Esophagus muscularis mucosa (tissue), 4 donors: Measurements from ENCODE around the gene AK4. TPM values are rescaled to one million over a fixed set of nuclear protein-coding genes. Genes with fewer than 3 reads are reported as not detected.

Experiments used
- DNase-seq: peaks from one replicate; pipeline ENCODE4 v3.0.0-alpha.2; 2017; ENCODE audit errors: extremely low spot score
- H3K27ac ChIP-seq, 4 donors: fragments of 200-600 bp; sonication (generic); replicated peaks in 1 of 4; 1 replicate in 3 of 4; 2 replicates in 1 of 4; pipeline ENCODE4 v1.5.1; 2016 to 2019; ENCODE audit warnings: mild to moderate bottlenecking in 1 of 4
- H3K27me3 ChIP-seq, 4 donors: fragments of 200-600 bp; sonication (generic); one replicate each; pipeline versions ENCODE4 v1.5.1 to v1.6.0; 2016 to 2019
- H3K36me3 ChIP-seq, 4 donors: fragments of 200-600 bp; sonication (generic); one replicate each; pipeline ENCODE4 v1.5.1; 2016 to 2019
- H3K4me1 ChIP-seq, 4 donors: fragments of 200-600 bp; sonication (generic); one replicate each; pipeline ENCODE4 v1.5.1; 2016 to 2019
- H3K4me3 ChIP-seq, 4 donors: fragments of 200-600 bp; sonication (generic); 1 replicate in 2 of 4; 2 replicates in 2 of 4; pipeline ENCODE4 v1.5.1; 2016 to 2019; ENCODE audit warnings: mild to moderate bottlenecking in 4 of 4, moderate library complexity in 1 of 4
- H3K9me3 ChIP-seq, 4 donors: fragments of 200-600 bp; sonication (generic); 1 replicate in 3 of 4; 2 replicates in 1 of 4; pipeline ENCODE4 v1.5.1; 2016 to 2019
- EP300 ChIP-seq: sonication (generic); formaldehyde crosslinking; IDR thresholded peaks from one replicate; pipeline ENCODE4 v1.6.1; 2017; ENCODE audit warnings: antibody characterized with exemption
- POLR2A ChIP-seq: fragments of 450-650 bp; IDR thresholded peaks from one replicate; pipeline ENCODE4 v1.6.1; 2017; ENCODE audit warnings: antibody characterized with exemption, moderate library complexity, mild to moderate bottlenecking, low read depth
- POLR2AphosphoS5 ChIP-seq, 2 donors: sonication (generic); formaldehyde crosslinking; IDR thresholded peaks; one replicate each; pipeline ENCODE4 v1.6.1; 2017; ENCODE audit warnings: antibody characterized with exemption in 2 of 2
- WGBS: methylation state at CpG from one replicate; pipeline ENCODE4 v1.1.5; 2018; 5-methylcytosine and 5-hydroxymethylcytosine counted together
- intact Hi-C: fragments of 100-400 bp; cut with DNase I; formaldehyde crosslinking; loops from one replicate; pipeline ENCODE4 v1.15.1; 2023
- total RNA-seq, 4 donors: library from RNA; depleted of rRNA; stranded (reverse); fragments of >200 nt; gene quantifications; one replicate each; pipeline versions ENCODE4 v1.1.0 to v1.2.1, GENCODE V29; 2016
- TF ChIP-seq, protein P1 (sequence below), 3 experiments: fragments of 200-600 bp in 2 of 3; fragments of 450-650 bp in 1 of 3; sonication (generic) in 2 of 3; IDR thresholded peaks; one replicate each; pipeline ENCODE4 v1.5.1; 2017 to 2019; ENCODE audit warnings: antibody characterized with exemption in 3 of 3, mild to moderate bottlenecking in 2 of 3, moderate library complexity in 1 of 3

AK4 gene
- total RNA-seq, 4 donors from 2014 or later = 41.1 to 66.0 (median 51.2) TPM

DNA sequence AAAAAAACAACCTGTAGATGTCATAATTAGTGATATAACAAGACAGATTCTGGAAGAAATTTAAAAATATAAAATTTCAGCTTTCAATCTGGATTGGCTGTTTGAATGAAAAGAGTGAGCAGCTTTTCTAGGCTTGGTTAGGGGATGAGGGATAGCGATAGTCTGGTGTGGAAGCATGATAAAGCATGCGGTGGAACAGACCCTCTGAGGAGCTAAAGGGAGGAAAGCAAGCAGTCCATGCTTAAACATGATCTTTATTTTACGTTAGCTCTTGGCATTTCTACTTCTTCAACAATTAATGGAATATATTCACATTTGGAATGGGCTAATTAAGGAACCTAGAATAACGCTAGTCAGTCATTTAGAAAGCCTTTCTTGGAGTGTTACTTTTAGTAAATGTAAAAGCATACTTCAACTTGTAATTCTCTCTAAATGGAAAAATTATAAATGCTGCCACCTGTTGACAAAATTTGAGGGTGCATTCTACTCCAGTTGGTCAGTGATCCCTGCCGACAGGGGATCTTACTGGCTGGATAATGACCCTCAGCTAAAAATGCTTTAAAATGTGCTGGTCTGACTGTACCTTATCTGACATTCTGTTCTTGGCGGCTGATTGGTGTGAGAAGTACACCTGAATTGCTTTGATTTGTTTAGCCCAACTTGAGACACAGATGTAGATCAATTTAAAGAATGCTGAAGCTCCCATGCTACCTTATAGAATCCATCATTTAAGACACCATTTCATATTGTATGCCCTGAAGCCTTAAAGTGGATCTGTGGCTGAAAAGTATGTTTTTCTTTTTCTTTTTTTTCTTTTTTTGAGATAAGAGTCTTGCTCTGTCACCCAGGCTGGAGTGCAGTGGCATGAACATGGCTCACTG lies 61.2 kb downstream of the AK4 start:
- TF ChIP-seq POLR2AphosphoS5 (IDR thresholded peaks at IDR 0.05) (no peak), EP300 (no peak), POLR2A (no peak)
- TF ChIP-seq, protein P1, sequence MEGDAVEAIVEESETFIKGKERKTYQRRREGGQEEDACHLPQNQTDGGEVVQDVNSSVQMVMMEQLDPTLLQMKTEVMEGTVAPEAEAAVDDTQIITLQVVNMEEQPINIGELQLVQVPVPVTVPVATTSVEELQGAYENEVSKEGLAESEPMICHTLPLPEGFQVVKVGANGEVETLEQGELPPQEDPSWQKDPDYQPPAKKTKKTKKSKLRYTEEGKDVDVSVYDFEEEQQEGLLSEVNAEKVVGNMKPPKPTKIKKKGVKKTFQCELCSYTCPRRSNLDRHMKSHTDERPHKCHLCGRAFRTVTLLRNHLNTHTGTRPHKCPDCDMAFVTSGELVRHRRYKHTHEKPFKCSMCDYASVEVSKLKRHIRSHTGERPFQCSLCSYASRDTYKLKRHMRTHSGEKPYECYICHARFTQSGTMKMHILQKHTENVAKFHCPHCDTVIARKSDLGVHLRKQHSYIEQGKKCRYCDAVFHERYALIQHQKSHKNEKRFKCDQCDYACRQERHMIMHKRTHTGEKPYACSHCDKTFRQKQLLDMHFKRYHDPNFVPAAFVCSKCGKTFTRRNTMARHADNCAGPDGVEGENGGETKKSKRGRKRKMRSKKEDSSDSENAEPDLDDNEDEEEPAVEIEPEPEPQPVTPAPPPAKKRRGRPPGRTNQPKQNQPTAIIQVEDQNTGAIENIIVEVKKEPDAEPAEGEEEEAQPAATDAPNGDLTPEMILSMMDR (IDR thresholded peaks at IDR 0.05) = peak; percentile 68 to 77 (median 69)
- H3K36me3 ChIP-seq = no peaks in the 10 kb centered on the region
- H3K9me3 ChIP-seq = no peaks in the 10 kb centered on the region
- peaks cover 7 to 34% (median 13%) of the 10 kb centered on the region in 4 donors for H3K4me1 ChIP-seq
- H3K27ac ChIP-seq = no peak overlapping the region
- WGBS = 51% methylated on average over 6 of the region's 6 CpGs
- intact Hi-C loops = loop anchor here (5.0 kb wide), 2 partner anchors 57 to 147 kb away; no protein-coding TSS in a partner anchor
- DNase-seq = no peak
- no peaks in the 10 kb centered on the region for H3K27me3 ChIP-seq
- H3K4me3 ChIP-seq = no peak overlapping the region

- intact Hi-C loops = no loop called here
- no peak overlapping the region for H3K27ac ChIP-seq
- TF ChIP-seq POLR2AphosphoS5 (IDR thresholded peaks at IDR 0.05) (no peak), EP300 (no peak)
- TF ChIP-seq, protein P1 (IDR thresholded peaks at IDR 0.05) = no peak
These were observed 62.3 kb downstream of the AK4 start for GRCh38 chr1:65210325-65210724.

DNA sequence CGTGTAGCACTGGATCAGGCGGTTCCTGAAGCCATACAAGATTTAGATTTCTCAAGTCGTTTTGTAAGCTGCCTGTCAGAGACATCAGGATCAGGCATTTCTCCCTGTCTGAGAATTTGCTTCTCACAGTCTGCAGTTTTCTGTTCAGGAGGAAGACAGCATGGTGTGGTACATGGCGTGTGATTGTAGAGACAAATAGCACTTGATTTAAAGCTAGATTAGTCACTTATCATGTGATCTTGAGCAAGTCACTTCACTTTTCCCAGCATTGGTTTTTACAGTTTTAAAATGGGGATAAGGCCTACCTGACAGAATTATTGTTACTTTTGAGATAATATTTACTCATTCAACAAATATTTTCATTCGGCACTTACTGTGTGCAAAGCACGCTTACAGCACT lies 63.3 kb downstream of the AK4 start:
- H3K27me3 ChIP-seq = no peaks in the 10 kb centered on the region
- no peak overlapping the region for H3K4me3 ChIP-seq
- WGBS = 92% methylated on average over 6 of the region's 6 CpGs
- H3K36me3 ChIP-seq = no peaks in the 10 kb centered on the region
- no peak overlapping the region for H3K27ac ChIP-seq
- DNase-seq = no peak
- H3K9me3 ChIP-seq = no peaks in the 10 kb centered on the region
- peaks cover 7 to 42% (median 13%) of the 10 kb centered on the region in 4 donors for H3K4me1 ChIP-seq
- no peak for TF ChIP-seq POLR2A
- TF ChIP-seq EP300 = no peak
- TF ChIP-seq POLR2AphosphoS5 (IDR thresholded peaks at IDR 0.05) = no peak
- TF ChIP-seq, protein P1 (IDR thresholded peaks at IDR 0.05) = no peak
- intact Hi-C loops = no loop called here

More at GRCh38 chr1:65210325-65210724, 62.3 kb downstream of the AK4 start:
- H3K9me3 ChIP-seq = no peaks in the 10 kb centered on the region
- WGBS = 95% methylated on average over 5 of the region's 5 CpGs
- H3K27me3 ChIP-seq = no peaks in the 10 kb centered on the region
- H3K4me1 ChIP-seq = peaks cover 7 to 34% (median 13%) of the 10 kb centered on the region in 4 donors
- DNase-seq = no peak
- no peak overlapping the region for H3K4me3 ChIP-seq
- no peaks in the 10 kb centered on the region for H3K36me3 ChIP-seq

GRCh38 chr1:65213271-65214023 lies 65.4 kb downstream of the AK4 start:
- intact Hi-C loops = no loop called here
- H3K4me3 ChIP-seq = no peak overlapping the region
- H3K27ac ChIP-seq = no peak overlapping the region
- H3K9me3 ChIP-seq = no peaks in the 10 kb centered on the region
- peaks cover 6 to 40% (median 13%) of the 10 kb centered on the region in 4 donors for H3K4me1 ChIP-seq
- WGBS = 76% methylated on average over 5 of the region's 5 CpGs
- no peaks in the 10 kb centered on the region for H3K27me3 ChIP-seq
- H3K36me3 ChIP-seq = no peaks in the 10 kb centered on the region
- no peak for TF ChIP-seq POLR2AphosphoS5 (IDR thresholded peaks at IDR 0.05)
- TF ChIP-seq EP300 = no peak
- TF ChIP-seq POLR2A = no peak
- TF ChIP-seq, protein P1 (IDR thresholded peaks at IDR 0.05) = no peak
- no peak for DNase-seq
